NCI-H128 (cell line): ENCODE data around the gene TTC39C.
"Not testable (repeated sequence)": the region's sequence is repeated elsewhere in the genome, so short reads cannot be mapped to it uniquely, and the experiment has no call there.

Experiments used
- DNase-seq: peaks from one replicate; lab custom pipeline; 2025; ENCODE audit not compliant: unreplicated experiment; lab: John Stamatoyannopoulos, UW

Gene TTC39C

GRCh38 chr18:24016643-24017042 lies 2.1 kb downstream of the TTC39C start:
- DNase-seq = no peak

DNA sequence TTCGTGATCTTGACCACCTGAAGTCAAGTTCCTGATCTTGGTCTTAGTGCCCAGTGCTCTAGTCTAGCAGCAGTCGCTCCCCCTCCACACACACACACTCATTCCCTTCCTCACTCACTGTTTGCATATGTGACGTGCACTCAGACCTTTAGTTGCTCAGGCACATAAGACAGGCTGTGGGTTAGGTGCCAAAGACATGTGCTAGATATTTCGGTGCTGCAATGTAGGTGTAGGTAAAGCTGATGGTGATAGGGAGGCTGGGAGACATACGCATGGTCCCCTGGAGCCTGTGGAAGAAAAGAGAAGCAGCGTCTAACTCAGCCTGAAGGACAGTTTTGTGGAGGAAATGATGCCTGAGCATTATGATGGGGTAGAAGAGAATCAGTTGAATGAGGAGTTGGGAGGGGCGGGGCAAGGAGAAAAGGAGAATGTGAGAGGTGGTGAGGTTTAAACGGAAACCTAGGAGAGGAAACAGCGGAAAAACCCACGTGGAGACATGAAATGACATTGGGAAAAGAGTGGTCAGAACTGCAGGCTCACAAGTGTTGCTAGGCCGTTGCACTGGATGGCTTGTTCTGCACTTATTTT lies 3.8 kb downstream of the TTC39C start:
- DNase-seq = no peak

GRCh38 chr18:24019641-24020331 lies 5.2 kb downstream of the TTC39C start:
- no peak for DNase-seq

DNA sequence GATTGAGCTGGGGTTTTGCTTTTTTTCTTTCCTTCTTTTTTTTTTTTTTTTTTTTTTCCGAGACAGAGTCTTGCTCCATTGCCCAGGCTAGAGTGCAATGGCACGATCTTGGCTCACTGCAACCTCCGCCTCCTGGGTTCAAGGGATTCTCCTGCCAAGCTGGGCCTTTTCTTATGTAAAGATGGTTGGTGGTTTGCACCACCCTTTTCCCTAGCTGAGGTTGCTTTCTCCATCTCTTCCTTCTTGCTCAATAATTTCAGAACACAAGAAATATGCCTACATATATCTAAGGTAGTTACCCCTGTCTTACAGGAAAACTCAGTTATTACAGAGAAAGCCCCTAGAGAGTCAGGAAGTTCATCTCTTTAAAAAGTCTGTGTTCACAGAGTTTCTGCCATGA lies 7.0 kb downstream of the TTC39C start:
- DNase-seq = no peak

GRCh38 chr18:24022161-24022560 lies 7.6 kb downstream of the TTC39C start:
- DNase-seq = no peak

- DNase-seq = no peak
These were observed 8.7 kb downstream of the TTC39C start for GRCh38 chr18:24023185-24023814.

DNA sequence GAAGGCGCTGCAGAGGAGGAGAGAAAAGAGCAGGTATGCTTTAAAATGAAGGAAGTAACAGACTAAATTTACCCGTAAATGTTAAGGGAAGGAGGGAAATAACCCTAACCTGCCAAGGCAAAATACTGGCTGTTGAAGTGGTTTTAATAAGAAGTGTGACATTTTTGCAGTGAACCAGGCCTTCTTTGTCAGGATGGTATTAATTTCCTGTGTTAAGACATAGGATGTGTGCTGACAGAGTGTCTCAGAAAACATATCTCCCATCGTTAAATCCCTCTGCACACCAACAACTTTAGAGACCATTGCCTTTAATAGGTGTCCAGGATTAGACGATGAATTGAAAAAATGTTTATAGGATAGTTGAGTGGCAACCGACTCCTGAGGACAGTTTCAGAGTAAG lies 9.9 kb downstream of the TTC39C start:
- DNase-seq = no peak

GRCh38 chr18:24026457-24026856 lies 11.9 kb downstream of the TTC39C start:
- DNase-seq = no peak

DNA sequence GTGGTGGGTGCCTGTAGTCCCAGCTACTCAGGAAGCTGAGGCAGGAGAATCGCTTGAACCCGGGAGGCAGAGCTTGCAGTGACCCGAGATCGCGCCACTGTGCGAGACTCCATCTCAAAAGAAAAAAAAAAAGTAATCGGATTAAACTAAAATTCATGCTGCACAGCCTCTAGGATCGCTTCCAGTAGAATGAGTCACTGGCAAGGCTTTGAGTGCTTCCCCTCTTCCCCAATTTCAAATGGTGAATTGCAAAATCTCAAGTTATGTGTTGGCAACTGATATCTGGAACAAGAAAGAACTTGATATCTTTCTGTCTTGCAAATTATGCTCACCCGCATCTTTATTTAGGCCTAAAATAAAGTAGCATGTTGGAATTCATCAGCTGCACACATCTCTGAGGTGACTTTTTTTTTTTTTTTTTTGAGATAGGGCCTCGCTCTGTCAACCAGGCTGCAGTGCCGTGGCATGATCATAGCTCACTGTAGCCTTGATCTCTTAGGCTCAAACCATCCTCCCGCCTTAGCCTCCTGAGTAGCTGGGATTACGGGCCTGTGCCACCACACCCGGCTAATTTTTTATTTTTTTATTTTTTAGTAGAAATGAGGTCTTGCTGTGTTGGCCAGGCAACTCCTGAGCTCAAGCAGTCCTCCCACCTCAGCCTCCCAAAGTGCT lies 12.7 kb downstream of the TTC39C start:
- DNase-seq = no peak

DNA sequence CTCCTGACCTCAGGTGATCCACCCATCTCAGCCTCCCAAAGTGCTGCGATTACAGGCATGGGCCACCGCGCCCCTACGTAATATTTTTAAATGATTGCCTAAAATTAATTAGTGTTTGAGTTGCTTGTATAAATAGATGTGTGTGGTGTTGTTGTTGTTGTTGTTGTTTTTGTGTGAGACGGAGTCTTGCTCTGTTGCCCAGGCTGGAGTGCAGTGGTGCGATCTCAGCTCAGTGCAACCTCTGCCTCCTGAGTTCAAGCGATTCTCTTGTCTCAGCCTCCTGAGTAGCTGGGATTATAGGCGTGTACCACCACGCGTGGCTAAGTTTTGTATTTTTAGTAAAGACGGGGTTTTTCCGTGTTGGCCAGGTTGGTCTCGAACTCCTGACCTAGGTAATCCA lies 14.4 kb downstream of the TTC39C start:
- not testable (repeated sequence) for DNase-seq

- DNase-seq = no peak
These were observed 16.8 kb downstream of the TTC39C start for GRCh38 chr18:24031318-24031717.

- no peak for DNase-seq
These were observed 17.4 kb downstream of the TTC39C start for GRCh38 chr18:24031916-24032315.

DNA sequence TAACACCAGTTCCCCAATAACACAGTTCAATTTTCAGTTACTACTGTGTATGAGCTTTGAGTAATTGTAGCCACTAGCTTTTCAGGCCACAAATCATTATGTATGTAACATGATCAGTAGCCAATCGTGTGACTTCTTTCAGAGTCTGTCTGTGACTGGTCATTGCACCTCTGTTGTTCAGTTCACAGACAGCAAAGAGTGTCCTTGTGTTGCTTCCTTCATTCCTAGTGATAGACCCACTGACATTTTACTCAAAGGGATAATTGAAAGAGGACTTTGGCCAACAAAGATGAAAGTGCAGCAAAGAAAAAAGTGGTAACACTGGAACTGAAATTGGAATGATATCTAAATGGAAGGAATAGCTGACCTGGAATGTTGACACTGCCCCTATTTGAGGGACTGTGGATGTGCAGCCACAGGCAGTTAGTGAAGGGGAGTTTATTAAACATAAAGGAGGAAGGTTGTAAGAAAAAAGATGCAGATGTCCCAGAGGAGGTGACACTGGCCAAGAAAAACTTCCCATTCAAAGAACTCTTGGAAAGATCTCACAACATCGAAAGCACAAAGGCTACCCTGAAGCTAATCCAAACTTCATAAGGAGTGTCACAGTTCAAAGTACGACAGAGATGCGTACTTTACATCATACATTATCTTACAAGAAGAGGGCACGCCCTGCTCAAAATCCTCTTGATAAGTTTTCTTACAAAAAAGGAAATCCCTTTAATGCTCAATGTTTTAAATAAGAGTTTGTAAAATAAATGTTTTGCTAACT lies 19.3 kb downstream of the TTC39C start:
- DNase-seq = no peak

- no peak for DNase-seq
These were observed 20.8 kb downstream of the TTC39C start for GRCh38 chr18:24035316-24035715.

DNA sequence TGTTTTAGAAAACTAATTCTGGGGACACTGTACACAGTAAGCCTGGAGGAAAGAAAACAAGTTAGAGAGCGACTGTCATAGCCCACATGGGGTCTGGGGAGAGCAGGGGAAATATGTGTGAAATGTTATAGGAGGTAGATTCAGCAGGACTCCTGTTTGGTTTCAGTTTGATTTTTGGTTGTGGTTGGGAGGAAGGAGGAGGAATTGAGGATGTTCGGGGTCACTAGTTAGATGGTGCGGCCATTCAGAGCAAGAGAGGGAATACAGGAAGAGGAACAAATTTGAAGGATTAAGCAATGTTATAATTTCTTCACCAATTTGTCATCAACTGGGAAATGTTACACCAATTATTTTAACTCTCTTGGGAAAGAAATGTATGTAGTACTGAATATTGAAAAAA lies 25.1 kb downstream of the TTC39C start:
- no peak for DNase-seq

DNA sequence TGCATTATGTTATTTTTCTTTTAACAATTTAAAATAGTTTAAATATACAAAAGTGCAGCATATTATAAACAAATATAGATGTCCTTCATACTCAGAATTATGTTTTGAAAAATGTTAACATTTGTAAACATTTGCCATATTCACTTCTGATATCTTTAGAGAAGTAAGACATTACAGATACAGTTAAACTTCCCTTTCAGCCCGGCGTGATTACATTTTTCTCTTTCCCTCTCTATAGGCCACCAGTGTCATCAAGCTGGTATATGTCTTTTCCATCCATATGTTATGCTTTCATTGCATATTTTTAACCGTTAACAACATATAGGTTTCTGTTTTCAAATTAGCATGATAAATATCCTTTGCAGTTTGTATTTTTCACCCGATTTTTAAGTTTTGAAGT lies 27.1 kb downstream of the TTC39C start:
- no peak for DNase-seq

DNA sequence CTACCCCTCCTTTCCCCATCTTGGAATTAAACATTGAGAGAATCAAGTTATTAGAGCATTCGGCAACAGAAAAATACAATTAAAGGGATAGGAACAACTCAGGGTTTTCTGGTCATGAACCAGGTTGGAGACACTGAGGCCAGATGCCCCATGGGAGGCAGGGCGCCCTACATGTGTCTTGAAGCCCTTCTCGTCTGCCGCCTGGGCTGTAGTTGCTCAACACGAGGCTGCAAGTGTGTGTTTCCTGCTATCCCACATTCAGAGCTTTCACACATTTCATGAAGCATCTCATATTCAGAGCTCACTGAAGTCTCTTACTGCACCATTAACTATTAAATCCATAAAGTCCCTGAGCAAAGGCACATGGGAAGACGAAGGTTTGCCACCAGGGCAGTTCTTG lies 28.8 kb downstream of the TTC39C start:
- DNase-seq = no peak

DNA sequence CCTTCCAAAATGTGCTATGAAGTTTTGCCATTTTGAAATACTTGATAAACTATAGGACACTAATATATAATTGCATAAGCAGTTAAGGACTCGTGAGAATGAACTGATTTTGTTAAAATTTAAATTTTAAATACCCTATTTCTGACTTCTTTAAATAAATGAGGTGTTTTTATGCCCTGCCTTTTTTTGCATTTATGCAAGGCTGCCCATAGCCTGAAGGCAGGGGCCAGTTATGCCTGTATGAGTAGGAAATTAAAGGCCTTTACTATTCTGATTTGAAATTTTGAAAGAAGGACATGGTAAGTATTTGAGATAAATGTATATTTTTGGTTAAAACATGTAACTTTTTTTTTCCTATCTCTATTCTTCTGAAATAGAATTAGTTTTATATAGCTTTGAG lies 33.7 kb downstream of the TTC39C start:
- DNase-seq = no peak

DNA sequence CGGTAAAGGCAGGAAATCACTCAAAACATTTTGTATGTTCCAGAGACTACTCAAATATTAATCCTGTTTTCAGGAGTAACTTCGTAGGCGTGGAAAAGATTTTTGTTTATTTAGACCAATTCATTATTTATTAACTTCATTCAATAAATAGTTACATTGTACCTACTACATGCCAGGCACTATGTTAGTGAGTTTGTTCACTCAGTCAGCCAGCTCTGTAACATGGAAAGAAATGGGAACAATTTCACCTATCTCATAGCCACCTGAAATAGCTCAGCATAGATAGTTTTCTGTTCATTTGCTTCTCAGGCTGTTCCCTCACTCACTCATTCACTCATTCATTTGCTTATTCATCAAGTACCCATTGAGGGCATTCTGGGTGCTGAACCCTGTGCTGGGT lies 34.6 kb downstream of the TTC39C start:
- DNase-seq = no peak

GRCh38 chr18:24051031-24051947 lies 36.7 kb downstream of the TTC39C start:
- DNase-seq = no peak
